Neural crest cell (in vitro differentiated cells): ENCODE results near the gene AFAP1. TPM values are rescaled to one million over a fixed set of nuclear protein-coding genes. Genes with fewer than 3 reads are reported as not detected.

ENCODE experiments used
- DNase-seq: peaks from one replicate; pipeline ENCODE4 v3.0.0; 2021; ENCODE audit warnings: low read depth, mixed read lengths, low spot score
- H3K27ac Mint-ChIP-seq: one replicate; pipeline ENCODE4 v1.8.0; 2021; ENCODE audit warnings: mild to moderate bottlenecking, mixed read lengths; ENCODE audit not compliant: unreplicated experiment
- H3K27me3 Mint-ChIP-seq: 2 replicates; pipeline ENCODE4 v1.8.0; 2021; ENCODE audit warnings: low read depth, mild to moderate bottlenecking, mixed read lengths
- H3K36me3 Mint-ChIP-seq: 2 replicates; pipeline ENCODE4 v1.8.0; 2021; ENCODE audit warnings: low read depth, mild to moderate bottlenecking, mixed read lengths
- H3K4me1 Mint-ChIP-seq: 2 replicates; pipeline ENCODE4 v1.8.0; 2021; ENCODE audit warnings: mixed read lengths
- H3K4me3 Mint-ChIP-seq: one replicate; pipeline ENCODE4 v1.8.0; 2021; ENCODE audit warnings: mild to moderate bottlenecking, mixed read lengths
- H3K9me3 Mint-ChIP-seq: 2 replicates; pipeline ENCODE4 v1.8.0; 2021; ENCODE audit warnings: mixed read lengths
- total RNA-seq: library from RNA; stranded (reverse); gene quantifications from 2 replicates; pipeline ENCODE4 v1.2.1, GENCODE V29; 2021
- TF ChIP-seq, protein P1 (sequence below): fragments of 200-600 bp; sonication (generic); conservative IDR thresholded peaks from 2 replicates; pipeline ENCODE4 v1.5.0; 2021; ENCODE audit warnings: antibody characterized with exemption, mild to moderate bottlenecking

The AFAP1 gene
- total RNA-seq, 1 donor from 2014 or later = 28.1 TPM

DNA sequence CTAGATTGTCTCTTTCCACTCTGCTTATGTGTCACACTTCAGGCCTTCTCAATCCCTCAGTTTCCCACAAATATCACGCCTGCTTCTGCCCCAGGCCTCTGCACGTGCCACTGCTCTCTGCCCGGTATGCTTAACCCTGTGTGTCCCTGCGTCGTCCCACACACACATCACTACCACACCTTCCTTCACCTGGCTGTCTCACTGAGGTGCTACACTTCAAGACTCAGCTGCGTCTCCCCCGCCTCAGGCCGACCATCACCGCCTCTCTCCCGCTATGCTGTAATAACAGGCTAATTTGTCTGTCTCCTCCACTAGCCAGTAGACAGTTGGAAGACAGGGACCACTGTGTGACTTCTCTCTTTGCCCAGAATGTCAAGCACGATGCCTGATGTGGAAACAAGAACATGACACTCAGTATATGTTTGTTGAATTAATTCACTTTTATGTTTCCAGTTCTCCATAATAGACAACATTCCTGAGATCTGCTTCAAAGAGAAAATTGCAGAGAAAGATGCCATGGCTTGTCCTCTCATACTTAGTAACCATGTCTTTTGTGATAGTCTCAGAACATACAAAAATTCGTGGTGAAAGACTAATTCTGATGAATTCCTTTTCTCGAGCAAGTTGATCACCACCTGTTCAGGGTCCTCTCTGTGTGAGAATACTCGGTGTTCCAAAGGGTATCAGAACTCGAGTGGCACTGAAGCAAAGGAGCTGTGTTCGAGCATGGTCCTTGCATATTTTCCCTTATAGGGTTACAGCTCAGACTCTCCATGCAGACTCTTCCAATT, 54.2 kb downstream of the AFAP1 start:
- no peak overlapping the region for H3K4me3 Mint-ChIP-seq
- H3K27ac Mint-ChIP-seq = peak overlapping the region; percentile 48
- peaks cover 16% of the 10 kb centered on the region for H3K36me3 Mint-ChIP-seq

DNA sequence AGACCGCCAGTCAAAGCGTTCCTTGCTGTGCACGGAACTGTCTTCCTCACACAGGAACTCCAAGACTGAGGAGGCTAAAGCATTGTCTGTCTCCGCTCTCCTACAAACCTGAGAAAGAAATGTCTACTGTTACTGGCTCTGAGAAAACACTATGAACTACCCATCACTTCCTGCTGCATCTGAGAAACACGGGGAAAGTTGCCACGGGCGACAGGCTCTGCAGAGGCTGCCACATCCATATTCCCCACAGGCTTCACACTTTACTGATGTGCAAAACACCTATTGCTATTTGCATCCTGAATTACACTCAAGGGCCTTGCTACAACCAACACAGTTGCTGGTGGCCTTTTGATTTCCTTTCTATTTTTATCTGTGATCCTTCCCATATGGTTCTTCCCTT, 59.0 kb downstream of the AFAP1 start:
- H3K4me1 Mint-ChIP-seq = peaks cover 54% of the 10 kb centered on the region
- no peaks in the 10 kb centered on the region for H3K27me3 Mint-ChIP-seq
- DNase-seq = no peak
- no peaks in the 10 kb centered on the region for H3K9me3 Mint-ChIP-seq
- TF ChIP-seq, protein P1, sequence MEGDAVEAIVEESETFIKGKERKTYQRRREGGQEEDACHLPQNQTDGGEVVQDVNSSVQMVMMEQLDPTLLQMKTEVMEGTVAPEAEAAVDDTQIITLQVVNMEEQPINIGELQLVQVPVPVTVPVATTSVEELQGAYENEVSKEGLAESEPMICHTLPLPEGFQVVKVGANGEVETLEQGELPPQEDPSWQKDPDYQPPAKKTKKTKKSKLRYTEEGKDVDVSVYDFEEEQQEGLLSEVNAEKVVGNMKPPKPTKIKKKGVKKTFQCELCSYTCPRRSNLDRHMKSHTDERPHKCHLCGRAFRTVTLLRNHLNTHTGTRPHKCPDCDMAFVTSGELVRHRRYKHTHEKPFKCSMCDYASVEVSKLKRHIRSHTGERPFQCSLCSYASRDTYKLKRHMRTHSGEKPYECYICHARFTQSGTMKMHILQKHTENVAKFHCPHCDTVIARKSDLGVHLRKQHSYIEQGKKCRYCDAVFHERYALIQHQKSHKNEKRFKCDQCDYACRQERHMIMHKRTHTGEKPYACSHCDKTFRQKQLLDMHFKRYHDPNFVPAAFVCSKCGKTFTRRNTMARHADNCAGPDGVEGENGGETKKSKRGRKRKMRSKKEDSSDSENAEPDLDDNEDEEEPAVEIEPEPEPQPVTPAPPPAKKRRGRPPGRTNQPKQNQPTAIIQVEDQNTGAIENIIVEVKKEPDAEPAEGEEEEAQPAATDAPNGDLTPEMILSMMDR = no peak
- H3K36me3 Mint-ChIP-seq = peaks cover 4% of the 10 kb centered on the region
- H3K27ac Mint-ChIP-seq = peak overlapping the region; percentile 85
- no peak overlapping the region for H3K4me3 Mint-ChIP-seq

More for the DNA sequence above, 54.2 kb downstream of the AFAP1 start:
- DNase-seq = no peak
- Mint-ChIP-seq H3K27me3 (no peaks in the 10 kb centered on the region), H3K9me3 (peaks cover 5% of the 10 kb centered on the region), H3K4me1 (peaks cover 30% of the 10 kb centered on the region)
- TF ChIP-seq, protein P1 = no peak

DNA sequence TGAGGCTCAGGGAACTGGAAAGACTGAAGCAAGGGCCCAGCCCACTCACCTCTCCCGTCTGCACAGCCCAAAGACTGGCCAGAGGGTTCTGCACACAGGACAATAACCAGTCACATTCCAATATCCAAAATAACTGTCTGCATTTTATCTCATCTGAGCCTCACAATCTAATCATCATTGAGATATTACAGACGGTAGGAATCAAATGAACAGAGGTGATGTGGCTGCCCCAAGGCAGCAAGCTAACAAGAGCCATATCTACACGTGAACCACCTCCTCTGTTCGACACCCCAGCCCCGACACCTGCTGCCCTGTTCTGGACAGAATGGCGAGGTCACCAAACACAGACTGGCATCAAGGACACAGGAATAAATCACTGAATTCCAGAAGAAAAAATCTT, 60.5 kb downstream of the AFAP1 start:
- Mint-ChIP-seq H3K4me1 (peaks cover 50% of the 10 kb centered on the region), H3K27me3 (no peaks in the 10 kb centered on the region), H3K36me3 (no peaks in the 10 kb centered on the region), H3K27ac (no peak overlapping the region), H3K9me3 (no peaks in the 10 kb centered on the region), H3K4me3 (no peak overlapping the region)
- TF ChIP-seq, protein P1 = no peak
- no peak for DNase-seq

DNA sequence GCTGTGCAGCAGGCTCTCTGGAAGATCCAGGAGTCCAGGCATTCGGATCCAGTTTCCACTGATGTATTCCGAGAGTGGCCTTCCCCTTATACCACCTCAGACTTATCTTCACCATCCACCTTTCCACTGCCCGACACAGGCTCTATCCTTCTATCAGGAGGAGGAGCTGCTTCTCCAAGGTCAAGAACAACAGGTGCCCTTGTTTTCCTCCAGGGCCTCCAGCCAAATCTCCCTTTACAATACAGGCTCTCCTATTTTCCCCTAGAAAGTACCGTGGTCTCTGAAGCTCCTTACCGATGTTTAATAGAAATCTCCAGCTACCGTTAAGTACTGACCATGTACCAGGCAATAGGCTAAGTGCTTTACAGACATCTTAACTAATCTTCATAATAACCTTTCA, 61.3 kb downstream of the AFAP1 start:
- Mint-ChIP-seq H3K9me3 (peaks cover 3% of the 10 kb centered on the region), H3K27me3 (no peaks in the 10 kb centered on the region), H3K27ac (no peak overlapping the region), H3K36me3 (peaks cover 5% of the 10 kb centered on the region), H3K4me1 (peaks cover 55% of the 10 kb centered on the region), H3K4me3 (no peak overlapping the region)
- no peak for DNase-seq
- TF ChIP-seq, protein P1 = no peak

DNA sequence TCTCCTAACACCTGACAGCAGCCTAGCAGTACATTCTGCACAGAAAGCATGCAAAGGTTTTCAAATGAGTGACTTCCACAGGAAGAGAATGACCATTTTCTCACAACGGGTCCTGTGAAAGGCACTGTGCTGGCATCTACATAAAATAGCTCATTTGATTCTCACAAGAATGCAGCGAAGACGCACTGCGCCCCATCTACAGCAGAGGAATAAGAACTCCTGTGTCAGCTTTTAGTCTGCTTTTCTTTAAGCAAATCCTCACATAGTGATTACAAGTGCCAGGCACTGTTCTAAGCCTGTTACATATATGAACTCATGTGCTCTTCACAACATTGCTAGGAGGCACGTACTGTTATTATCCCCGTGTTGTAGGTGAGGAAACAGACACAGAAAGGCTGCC, 62.5 kb downstream of the AFAP1 start:
- H3K4me1 Mint-ChIP-seq = peaks cover 55% of the 10 kb centered on the region

More for the DNA sequence above, 62.5 kb downstream of the AFAP1 start:
- TF ChIP-seq, protein P1 = no peak
- Mint-ChIP-seq H3K27ac (no peak overlapping the region), H3K4me3 (no peak overlapping the region), H3K36me3 (peaks cover 5% of the 10 kb centered on the region), H3K9me3 (peaks cover 3% of the 10 kb centered on the region), H3K27me3 (no peaks in the 10 kb centered on the region)
- DNase-seq = no peak
